GM10266 (cell line): ENCODE measurements around the gene RIN1.

Experiments used
- DNase-seq: peaks from one replicate; pipeline ENCODE4 v3.0.0; 2012; ENCODE audit errors: extremely low spot score
- TF ChIP-seq, protein P1 (sequence below): IDR thresholded peaks from 2 replicates; pipeline ENCODE4 v1.5.1; 2012; ENCODE audit warnings: mild to moderate bottlenecking, low read depth; ENCODE audit not compliant: control insufficient read depth, insufficient read depth; ENCODE audit errors: missing control alignments

RIN1 gene

DNA sequence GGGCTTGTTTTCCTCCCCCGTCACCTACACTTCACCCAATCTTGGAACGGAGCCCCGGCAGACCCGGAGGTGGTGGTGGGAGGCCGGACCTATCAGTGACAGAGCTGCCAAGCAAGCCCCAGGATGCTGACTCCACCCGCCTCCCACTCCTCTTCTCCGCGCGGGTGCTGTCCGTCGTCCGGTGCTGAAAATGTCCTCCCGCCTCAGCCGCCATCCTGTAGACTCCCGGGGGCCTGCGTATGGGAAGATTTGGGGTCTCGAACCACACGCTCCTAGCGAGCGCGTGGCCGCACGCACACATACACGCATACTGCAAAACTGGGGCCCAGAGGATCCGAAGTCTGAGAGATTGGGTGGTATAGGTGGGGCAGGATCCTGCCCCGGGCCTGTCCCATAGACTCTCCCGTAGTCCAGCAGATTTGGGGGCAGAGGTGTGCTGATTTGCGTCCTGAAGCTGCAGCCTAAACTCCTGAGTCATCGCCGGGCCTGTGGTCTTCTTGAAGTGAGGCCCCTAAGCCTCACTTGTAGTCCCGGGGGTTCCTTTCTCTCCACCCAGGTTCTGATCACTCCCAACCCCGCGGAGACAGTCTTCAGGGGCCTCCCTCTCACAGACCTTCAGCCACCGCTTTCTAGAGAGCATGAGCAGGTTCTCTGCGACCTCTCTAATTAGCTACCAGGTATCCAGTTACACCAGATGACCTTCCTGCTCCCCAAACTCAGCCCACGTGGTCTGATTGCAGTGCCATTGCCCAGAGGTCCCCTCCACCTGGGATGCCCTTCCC, 46.5 kb downstream of the RIN1 start:
- TF ChIP-seq, protein P1, sequence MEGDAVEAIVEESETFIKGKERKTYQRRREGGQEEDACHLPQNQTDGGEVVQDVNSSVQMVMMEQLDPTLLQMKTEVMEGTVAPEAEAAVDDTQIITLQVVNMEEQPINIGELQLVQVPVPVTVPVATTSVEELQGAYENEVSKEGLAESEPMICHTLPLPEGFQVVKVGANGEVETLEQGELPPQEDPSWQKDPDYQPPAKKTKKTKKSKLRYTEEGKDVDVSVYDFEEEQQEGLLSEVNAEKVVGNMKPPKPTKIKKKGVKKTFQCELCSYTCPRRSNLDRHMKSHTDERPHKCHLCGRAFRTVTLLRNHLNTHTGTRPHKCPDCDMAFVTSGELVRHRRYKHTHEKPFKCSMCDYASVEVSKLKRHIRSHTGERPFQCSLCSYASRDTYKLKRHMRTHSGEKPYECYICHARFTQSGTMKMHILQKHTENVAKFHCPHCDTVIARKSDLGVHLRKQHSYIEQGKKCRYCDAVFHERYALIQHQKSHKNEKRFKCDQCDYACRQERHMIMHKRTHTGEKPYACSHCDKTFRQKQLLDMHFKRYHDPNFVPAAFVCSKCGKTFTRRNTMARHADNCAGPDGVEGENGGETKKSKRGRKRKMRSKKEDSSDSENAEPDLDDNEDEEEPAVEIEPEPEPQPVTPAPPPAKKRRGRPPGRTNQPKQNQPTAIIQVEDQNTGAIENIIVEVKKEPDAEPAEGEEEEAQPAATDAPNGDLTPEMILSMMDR: no peak
- DNase-seq: peak; percentile 97

DNA sequence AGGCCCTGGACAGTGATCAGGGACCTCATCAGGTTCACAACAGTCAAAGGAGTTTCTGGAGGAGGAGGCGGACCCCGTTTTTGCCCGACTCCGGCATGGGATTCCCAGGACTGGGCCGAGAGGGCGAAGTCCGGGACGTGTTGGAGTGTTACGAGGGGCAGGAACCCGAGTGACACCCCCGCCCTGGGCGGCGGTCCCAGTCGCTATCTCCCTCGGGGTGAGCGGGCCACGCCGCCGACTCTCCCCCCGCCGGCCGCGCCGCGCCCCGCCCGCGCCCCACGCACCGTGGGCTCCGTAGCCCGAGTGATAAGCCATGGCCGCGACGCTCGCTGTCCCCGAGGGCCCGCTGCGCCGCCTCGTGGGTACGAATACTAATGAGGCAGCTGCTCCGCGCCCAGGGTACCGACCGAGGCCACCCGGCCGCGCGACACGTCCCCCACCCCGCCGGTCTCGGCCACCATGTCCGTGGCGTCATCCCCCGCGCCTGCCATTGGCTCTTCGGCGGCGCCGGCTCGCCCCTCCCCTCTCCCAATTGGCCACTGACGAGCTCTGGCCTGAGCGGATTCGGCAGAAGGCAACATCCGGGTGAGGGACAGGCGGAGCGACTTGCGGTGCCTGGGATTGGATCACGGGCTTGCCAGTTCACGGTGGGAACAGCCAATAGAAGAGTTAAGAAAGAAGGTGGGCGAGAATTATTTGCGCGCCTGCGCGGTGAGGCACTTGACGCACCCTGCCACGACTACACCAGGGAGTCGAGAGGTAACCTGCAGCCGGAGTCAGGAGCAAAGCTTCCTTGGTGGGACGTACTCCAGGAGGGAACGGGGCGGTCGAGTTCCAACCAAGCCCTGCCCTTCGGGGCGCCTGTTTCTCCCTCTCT, 47.3 kb downstream of the RIN1 start, which contains the start of gene YIF1A:
TSS of gene YIF1A (minus strand) at position 473 of the 877 bp plus-strand sequence. CDS start at position 315, 158 bp downstream.
- TF ChIP-seq, protein P1: peak; percentile 16

DNA sequence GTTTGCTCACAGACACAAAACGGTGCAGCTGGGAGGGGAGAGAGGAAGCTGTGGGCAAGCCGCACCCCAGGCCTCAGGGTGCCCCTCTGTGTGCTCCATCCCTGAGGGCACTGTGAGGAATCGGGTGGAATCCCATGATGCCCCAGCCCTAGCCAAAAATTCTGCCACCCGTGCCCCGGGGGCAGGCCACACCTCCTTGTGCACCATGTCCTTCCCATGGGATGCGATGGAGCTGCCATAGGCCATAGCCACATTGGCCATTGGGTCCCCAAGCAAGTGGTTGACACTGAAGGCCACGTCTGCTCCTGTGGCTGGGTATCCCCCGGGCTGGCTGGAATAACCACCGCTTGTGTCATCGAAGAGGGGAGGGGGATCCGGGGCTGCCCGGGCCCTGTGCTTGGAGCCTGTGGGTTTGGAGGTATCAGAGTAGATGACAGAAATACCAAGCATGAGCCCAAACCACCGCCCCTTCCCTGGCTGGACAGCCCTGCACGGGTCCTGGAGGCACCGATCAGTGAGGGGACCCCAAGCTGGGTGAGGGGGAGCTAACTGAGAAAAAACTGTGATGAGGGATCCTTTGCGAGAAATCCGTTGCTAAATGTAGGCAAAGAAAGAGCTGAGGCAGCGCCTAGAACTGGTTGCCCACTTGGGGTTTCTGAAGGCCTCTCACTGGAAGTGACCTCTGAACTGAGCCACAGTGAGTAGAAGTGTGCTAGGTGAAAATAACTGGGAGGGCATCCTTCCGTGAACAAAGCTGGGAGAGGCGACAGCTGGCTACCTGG, 48.2 kb downstream of the RIN1 start:
- DNase-seq: no peak
- TF ChIP-seq, protein P1: no peak

More for the DNA sequence above, 47.3 kb downstream of the RIN1 start, which contains the start of gene YIF1A:
- DNase-seq: peak; percentile 100

DNA sequence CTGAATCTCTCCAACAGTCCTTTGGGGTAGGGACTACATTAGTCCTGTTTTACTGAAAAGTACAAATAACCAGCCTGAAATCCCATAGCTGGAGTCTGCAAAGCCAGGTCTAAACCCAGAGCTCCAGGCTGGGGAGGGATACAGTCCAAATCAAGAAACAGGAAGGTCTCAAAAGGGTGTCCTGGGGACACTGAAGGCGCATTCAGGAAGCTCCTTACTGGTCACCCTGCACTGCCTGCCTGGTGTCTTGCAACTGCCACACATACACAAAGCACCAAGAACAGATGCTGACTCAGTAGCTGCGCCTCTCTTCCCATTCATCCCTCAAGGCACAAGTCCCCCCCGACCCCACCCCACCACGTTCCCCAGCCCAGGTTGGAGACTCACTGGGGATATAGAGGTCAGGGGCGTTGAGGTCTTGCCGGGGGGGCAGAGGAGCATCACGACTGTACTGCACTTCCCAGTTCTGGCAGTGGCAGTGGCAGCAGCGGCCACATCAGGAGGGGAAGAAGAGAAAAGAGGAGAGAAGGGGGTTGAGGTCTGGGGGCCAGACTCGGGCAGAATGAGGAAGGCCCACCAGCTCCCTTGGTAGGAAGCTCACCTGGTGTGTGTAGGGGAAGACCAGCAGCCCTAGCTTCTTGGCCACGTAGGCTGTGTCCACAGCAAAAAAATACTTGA, 48.9 kb downstream of the RIN1 start:
- DNase-seq: no peak
- TF ChIP-seq, protein P1: no peak

DNA sequence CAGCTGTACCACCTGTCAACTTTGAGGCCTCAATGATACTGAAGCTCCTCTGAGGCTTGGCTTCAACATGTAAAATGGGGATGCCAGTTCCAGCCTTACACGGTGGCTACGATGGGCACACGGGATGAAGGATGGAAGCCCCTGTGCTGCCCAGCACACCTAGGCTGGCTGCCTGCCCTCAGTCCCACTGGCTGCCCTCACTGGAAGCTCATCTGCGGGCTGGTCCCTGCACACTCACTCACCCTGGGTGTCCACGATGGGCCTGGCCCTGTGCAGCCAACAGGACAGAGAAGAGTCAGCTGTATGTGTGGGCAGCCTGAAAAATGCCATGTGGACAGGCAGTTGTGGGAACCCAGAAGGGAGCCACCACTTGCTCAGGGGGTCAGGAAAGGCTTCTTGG, 49.5 kb downstream of the RIN1 start:
- TF ChIP-seq, protein P1: no peak
- DNase-seq: no peak

DNA sequence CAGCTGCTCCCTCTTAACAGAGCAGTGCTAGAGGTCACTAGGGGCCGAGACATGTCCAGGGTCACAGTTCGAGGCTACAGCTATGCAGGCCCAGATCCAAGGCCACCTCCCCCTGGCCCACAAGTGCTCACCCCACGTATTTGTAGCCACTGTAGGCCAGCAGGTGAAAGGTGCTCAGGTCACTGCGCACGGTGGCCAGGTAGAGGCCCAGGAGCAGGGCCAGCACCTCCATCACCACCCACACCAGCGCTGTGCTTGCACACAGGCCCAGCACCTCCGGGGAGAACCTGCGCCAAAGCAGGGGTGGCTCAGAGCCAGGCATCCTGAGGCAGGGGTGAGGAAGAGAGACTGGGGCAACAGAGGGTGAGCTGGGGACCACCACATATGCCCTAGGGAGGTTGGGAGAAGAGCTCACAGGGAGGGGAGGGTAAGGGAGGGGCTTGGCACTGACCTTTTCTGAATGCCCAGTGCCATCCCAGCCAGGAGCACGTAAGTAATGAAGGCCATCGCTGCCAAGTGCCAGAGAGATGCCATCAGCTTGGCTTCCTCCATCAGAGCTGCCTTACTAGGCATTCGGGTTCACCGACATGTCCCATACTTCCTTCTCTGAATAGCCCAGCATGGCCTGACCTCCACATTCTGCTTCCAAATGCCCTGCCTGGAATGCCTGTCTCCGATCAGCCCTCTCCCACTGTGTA, 50.8 kb downstream of the RIN1 start:
- TF ChIP-seq, protein P1: no peak
- no peak for DNase-seq
